H1 (cell line): ENCODE data around the gene PCDH9.

ENCODE experiments used
- BCL11A ChIP-seq, 2 experiments: IDR thresholded peaks; one replicate each; pipeline ENCODE4 v1.6.1; 2011; ENCODE audit warnings: low read depth in 2 of 2, low read length in 2 of 2, mild to moderate bottlenecking in 2 of 2
- CTCF ChIP-seq, 3 experiments: IDR thresholded peaks; 1 replicate in 2 of 3; 2 replicates in 1 of 3; pipeline versions ENCODE4 v1.5.1 to v1.6.1; 2011; ENCODE audit warnings: low read length in 3 of 3, mild to moderate bottlenecking in 3 of 3, inconsistent platforms in 2 of 3, low read depth in 1 of 3, moderate library complexity in 1 of 3; ENCODE audit not compliant: insufficient read depth in 1 of 3; ENCODE audit errors: control extremely low read depth in 1 of 3
- EP300 ChIP-seq, 2 experiments: IDR thresholded peaks; 1 replicate in 1 of 2; 2 replicates in 1 of 2; pipeline ENCODE4 v1.6.1; 2011 to 2012; ENCODE audit warnings: low read depth in 2 of 2, low read length in 2 of 2, mild to moderate bottlenecking in 2 of 2, borderline replicate concordance in 1 of 2, inconsistent platforms in 1 of 2, moderate library complexity in 1 of 2
- EZH2 ChIP-seq: fragments of 200-600 bp; sonication (generic); IDR thresholded peaks from 2 replicates; pipeline ENCODE4 v1.7.1; 2012; ENCODE audit warnings: low read depth, mild to moderate bottlenecking, moderate library complexity, low read length, inconsistent platforms; ENCODE audit not compliant: severe bottlenecking
- GABPA ChIP-seq: IDR thresholded peaks from 2 replicates; pipeline ENCODE4 v1.6.1; 2011; ENCODE audit warnings: mild to moderate bottlenecking, low read length, moderate library complexity, borderline replicate concordance; ENCODE audit not compliant: insufficient read depth
- HDAC2 ChIP-seq, 2 experiments: fragments of 300-600 bp in 1 of 2; sonication (generic) in 1 of 2; IDR thresholded peaks; 2 replicates each; pipeline ENCODE4 v1.6.1; 2011 to 2012; ENCODE audit warnings: low read depth in 2 of 2, low read length in 2 of 2, mild to moderate bottlenecking in 2 of 2, moderate library complexity in 2 of 2, borderline replicate concordance in 1 of 2, inconsistent platforms in 1 of 2
- POLR2A ChIP-seq, 2 experiments: IDR thresholded peaks; 1 replicate in 1 of 2; 2 replicates in 1 of 2; pipeline ENCODE4 v1.6.1; 2011; ENCODE audit warnings: low read depth in 2 of 2, low read length in 2 of 2, mild to moderate bottlenecking in 2 of 2; ENCODE audit errors: control extremely low read depth in 1 of 2

- TF ChIP-seq GABPA (no peak), EZH2 (no peak), EP300 (IDR thresholded peaks at IDR 0.05; ENCODE audit: borderline replicate concordance in 1 of 2, low read depth in 2 of 2, low read length in 2 of 2) (no peak), CTCF (IDR thresholded peaks at IDR 0.05; ENCODE audit: control extremely low read depth in 1 of 3, insufficient read depth in 1 of 3, low read depth in 1 of 3, low read length in 3 of 3) (no peak), HDAC2 (IDR thresholded peaks at IDR 0.05; ENCODE audit: borderline replicate concordance in 1 of 2, low read depth in 2 of 2, low read length in 2 of 2) (no peak), BCL11A (IDR thresholded peaks at IDR 0.05; ENCODE audit: low read depth in 2 of 2, low read length in 2 of 2) (no peak), POLR2A (IDR thresholded peaks at IDR 0.05; ENCODE audit: control extremely low read depth in 1 of 2, low read depth in 2 of 2, low read length in 2 of 2) (no peak)
Observed at GRCh38 chr13:67003743-67004142, 226.4 kb downstream of the PCDH9 start.
